Stimulated activated CD4-positive, alpha-beta T cell treated with anti-CD3 and anti-CD28 coated beads, Interleukin-12 subunit alpha, Interleukin-12 subunit beta, amount 100 ng/mL, for 4 hours (primary cell): Measurements from ENCODE around the gene PAM.
A peak's percentile ranks its signal among the peaks of the same experiment; 100 is the strongest.
"Not testable (repeated sequence)": the region's sequence is repeated elsewhere in the genome, so short reads cannot be mapped to it uniquely, and the experiment has no call there.

ENCODE experiments used
- DNase-seq: peaks from one replicate; pipeline ENCODE4 v3.0.0-alpha.2; 2020

PAM gene

GRCh38 chr5:102753889-102754766, 977 bp upstream of the PAM start:
- DNase-seq = peak; percentile 12

GRCh38 chr5:102755686-102756371, 724 bp downstream of the PAM start:
- DNase-seq = peak; percentile 63

GRCh38 chr5:102758576-102758975, 3.5 kb downstream of the PAM start:
- no peak for DNase-seq

- DNase-seq = no peak
Observed at GRCh38 chr5:102759289-102759688, 4.2 kb downstream of the PAM start.

GRCh38 chr5:102759700-102760099, 4.6 kb downstream of the PAM start:
- DNase-seq = no peak

GRCh38 chr5:102760815-102761214, 5.7 kb downstream of the PAM start:
- DNase-seq = no peak

- no peak for DNase-seq
Observed at GRCh38 chr5:102762095-102762534, 7.0 kb downstream of the PAM start.

GRCh38 chr5:102762562-102763227, 7.6 kb downstream of the PAM start:
- no peak for DNase-seq

- DNase-seq = no peak
Observed at GRCh38 chr5:102763734-102764133, 8.6 kb downstream of the PAM start.

GRCh38 chr5:102764381-102765004, 9.4 kb downstream of the PAM start:
- no peak for DNase-seq

- DNase-seq = no peak
Observed at GRCh38 chr5:102765350-102765749, 10.2 kb downstream of the PAM start.

- DNase-seq = no peak
Observed at GRCh38 chr5:102766295-102767090, 11.4 kb downstream of the PAM start.

- DNase-seq = no peak
Observed at GRCh38 chr5:102767862-102768261, 12.8 kb downstream of the PAM start.

- DNase-seq = no peak
Observed at GRCh38 chr5:102770803-102771202, 15.7 kb downstream of the PAM start.

GRCh38 chr5:102771435-102771834, 16.3 kb downstream of the PAM start:
- no peak for DNase-seq

GRCh38 chr5:102772273-102772672, 17.2 kb downstream of the PAM start:
- no peak for DNase-seq

- no peak for DNase-seq
Observed at GRCh38 chr5:102773133-102773532, 18.0 kb downstream of the PAM start.

- not testable (repeated sequence) for DNase-seq
Observed at GRCh38 chr5:102775756-102776155, 20.7 kb downstream of the PAM start.

GRCh38 chr5:102777099-102777498, 22.0 kb downstream of the PAM start:
- DNase-seq = no peak

- DNase-seq = no peak
Observed at GRCh38 chr5:102778478-102778877, 23.4 kb downstream of the PAM start.

GRCh38 chr5:102781359-102781758, 26.3 kb downstream of the PAM start:
- DNase-seq = no peak

- no peak for DNase-seq
Observed at GRCh38 chr5:102781786-102782185, 26.7 kb downstream of the PAM start.
